Measurements from ENCODE around the gene GORASP2.

The GORASP2 gene

GRCh38 chr2:170997893-170998597 lies 69.0 kb downstream of the GORASP2 start:
- Histone ChIP-seq H3K27ac (no peak overlapping the region), H3K4me3 (no peak overlapping the region)
- no peak for DNase-seq (ENCODE audit: low spot score)
- no peak for TF ChIP-seq CTCF (IDR thresholded peaks at IDR 0.05)

DNA sequence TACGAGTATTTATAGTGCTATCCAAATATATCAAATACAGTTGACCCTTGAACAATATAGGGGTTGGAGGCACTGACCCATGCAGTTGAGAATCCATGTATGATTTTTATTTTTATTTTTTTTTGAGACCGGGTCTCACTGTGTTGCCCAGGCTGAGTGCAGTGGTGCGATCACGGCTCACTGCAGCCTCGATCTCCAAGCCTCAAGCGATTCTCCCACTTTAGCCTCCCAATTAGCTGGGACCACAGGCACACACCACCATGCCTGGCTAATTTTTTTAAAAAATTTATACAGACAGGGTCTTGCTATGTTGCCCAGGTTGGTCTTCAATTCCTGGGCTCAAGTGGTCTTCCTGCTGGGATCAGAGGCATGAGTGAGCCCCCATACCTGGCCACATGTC lies 70.6 kb downstream of the GORASP2 start:
- no peak for TF ChIP-seq CTCF (IDR thresholded peaks at IDR 0.05)
- H3K4me3 ChIP-seq = no peak overlapping the region
- DNase-seq (ENCODE audit: low spot score) = no peak
- H3K27ac ChIP-seq = no peak overlapping the region

DNA sequence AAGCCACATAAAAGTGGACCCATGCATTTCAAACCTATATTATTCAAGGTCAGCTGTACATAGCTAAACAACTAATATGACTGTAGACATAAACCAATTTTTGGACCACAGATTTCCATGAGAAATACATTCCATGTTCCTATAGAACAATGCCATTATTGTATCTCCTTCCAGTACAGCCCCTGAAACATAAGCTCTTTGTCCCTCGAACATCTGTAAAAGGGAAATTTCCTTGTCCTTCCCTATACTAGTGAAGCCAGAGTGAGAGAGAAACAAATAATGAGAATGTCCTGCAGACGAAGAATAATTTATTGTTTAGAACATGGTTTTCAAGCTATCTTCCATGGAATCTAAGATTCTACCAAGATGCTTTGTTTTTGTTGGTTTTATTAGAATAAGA lies 75.3 kb downstream of the GORASP2 start:
- no peak overlapping the region for H3K27ac ChIP-seq
- H3K4me3 ChIP-seq = no peak overlapping the region
- no peak for DNase-seq (ENCODE audit: low spot score)
- no peak for TF ChIP-seq CTCF (IDR thresholded peaks at IDR 0.05)

DNA sequence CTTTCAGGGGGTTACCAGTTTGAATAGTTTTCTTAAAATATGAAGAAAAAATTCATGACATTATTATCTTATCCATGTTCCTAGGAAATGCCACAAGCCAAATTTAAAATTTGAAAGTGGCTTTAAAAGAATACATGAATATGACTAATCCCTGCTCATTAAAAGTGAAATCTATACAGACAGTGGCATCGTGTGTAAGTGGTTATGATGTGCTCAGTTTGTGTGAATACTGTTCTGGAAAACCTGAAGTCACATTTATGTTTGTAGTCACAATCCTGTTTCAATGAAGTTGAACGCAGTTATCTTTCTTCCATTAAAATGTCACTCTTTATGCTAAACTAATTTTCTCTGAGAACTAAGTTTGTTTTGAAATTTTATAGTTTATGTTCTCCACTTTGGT lies 75.8 kb downstream of the GORASP2 start:
- no peak overlapping the region for H3K4me3 ChIP-seq
- H3K27ac ChIP-seq = no peak overlapping the region
- no peak for DNase-seq (ENCODE audit: low spot score)
- no peak for TF ChIP-seq CTCF (IDR thresholded peaks at IDR 0.05)

- Histone ChIP-seq H3K4me3 (no peak overlapping the region), H3K27ac (no peak overlapping the region)
- no peak for TF ChIP-seq CTCF (IDR thresholded peaks at IDR 0.05)
- DNase-seq (ENCODE audit: low spot score) = no peak
Measured at GRCh38 chr2:171008550-171009205, 79.6 kb downstream of the GORASP2 start.

GRCh38 chr2:171009386-171009785 lies 80.3 kb downstream of the GORASP2 start:
- H3K4me3 ChIP-seq = no peak overlapping the region
- DNase-seq (ENCODE audit: low spot score) = no peak
- H3K27ac ChIP-seq = no peak overlapping the region
- TF ChIP-seq CTCF (IDR thresholded peaks at IDR 0.05) = no peak

- TF ChIP-seq CTCF (IDR thresholded peaks at IDR 0.05) = no peak
- no peak overlapping the region for H3K4me3 ChIP-seq
- DNase-seq (ENCODE audit: low spot score) = no peak
- H3K27ac ChIP-seq = no peak overlapping the region
Measured at GRCh38 chr2:171013851-171014250, 84.8 kb downstream of the GORASP2 start.

Measured in coronary artery (tissue), 2 donors.